Adipocyte (in vitro differentiated cells): ENCODE results near the gene ATP6V0A1.
"Not testable (repeated sequence)": the region's sequence is repeated elsewhere in the genome, so short reads cannot be mapped to it uniquely, and the experiment has no call there.

Experiments used
- DNase-seq: peaks from one replicate; pipeline ENCODE4 v3.0.0-alpha.2; 2015; ENCODE audit warnings: low read depth
- H3K27me3 ChIP-seq: replicated peaks from 2 replicates; pipeline ENCODE4 v1.7.0; 2013; ENCODE audit warnings: mild to moderate bottlenecking, low read length, moderate library complexity; ENCODE audit not compliant: control insufficient read depth, insufficient read depth
- H3K36me3 ChIP-seq: 2 replicates; pipeline ENCODE4 v1.7.0; 2013; ENCODE audit warnings: low read length, mild to moderate bottlenecking, moderate library complexity; ENCODE audit not compliant: control insufficient read depth, insufficient read depth, severe bottlenecking
- H3K4me1 ChIP-seq: 2 replicates; pipeline ENCODE4 v1.7.0; 2013; ENCODE audit warnings: mild to moderate bottlenecking, low read length, moderate library complexity; ENCODE audit not compliant: control insufficient read depth, insufficient read depth
- H3K4me3 ChIP-seq: 2 replicates; pipeline ENCODE4 v1.7.0; 2013; ENCODE audit warnings: mild to moderate bottlenecking, low read length, moderate library complexity
- H3K9ac ChIP-seq: 2 replicates; pipeline ENCODE4 v1.7.0; 2013; ENCODE audit warnings: mild to moderate bottlenecking, low read length, moderate library complexity
- H3K9me3 ChIP-seq: 2 replicates; pipeline ENCODE4 v1.7.0; 2013; ENCODE audit warnings: mild to moderate bottlenecking, low read length, moderate library complexity; ENCODE audit not compliant: control insufficient read depth

ATP6V0A1 gene

DNA sequence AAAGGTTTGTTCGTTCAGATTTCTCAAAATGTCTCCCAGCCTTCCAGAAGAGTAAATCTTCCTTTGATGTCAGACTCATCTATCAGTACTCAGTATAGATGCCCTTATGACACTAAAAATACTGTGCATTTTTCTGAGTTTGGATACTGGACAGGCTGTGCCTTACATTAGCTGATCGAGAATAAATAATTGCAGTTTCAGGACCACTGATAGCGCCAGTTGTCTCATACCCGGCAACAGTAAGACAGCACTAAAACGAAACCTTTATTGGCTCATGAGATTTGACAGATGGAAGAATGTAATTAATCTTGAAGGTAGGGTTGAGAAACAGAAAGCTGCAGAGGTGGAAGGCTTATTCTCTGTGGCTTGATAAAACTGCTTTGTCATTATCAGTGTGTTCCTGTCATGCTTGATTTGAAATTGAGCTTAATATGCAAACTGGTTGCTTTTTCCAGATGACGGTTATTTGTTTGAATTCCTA lies 1.2 kb downstream of the ATP6V0A1 start:
- no peaks in the 10 kb centered on the region for H3K27me3 ChIP-seq
- no peaks in the 10 kb centered on the region for H3K9me3 ChIP-seq
- H3K9ac ChIP-seq: peak overlapping the region; percentile 92
- H3K4me3 ChIP-seq: peak overlapping the region; percentile 98
- peaks cover 31% of the 10 kb centered on the region for H3K4me1 ChIP-seq
- peaks cover 15% of the 10 kb centered on the region for H3K36me3 ChIP-seq
- peak; percentile 78 for DNase-seq

DNA sequence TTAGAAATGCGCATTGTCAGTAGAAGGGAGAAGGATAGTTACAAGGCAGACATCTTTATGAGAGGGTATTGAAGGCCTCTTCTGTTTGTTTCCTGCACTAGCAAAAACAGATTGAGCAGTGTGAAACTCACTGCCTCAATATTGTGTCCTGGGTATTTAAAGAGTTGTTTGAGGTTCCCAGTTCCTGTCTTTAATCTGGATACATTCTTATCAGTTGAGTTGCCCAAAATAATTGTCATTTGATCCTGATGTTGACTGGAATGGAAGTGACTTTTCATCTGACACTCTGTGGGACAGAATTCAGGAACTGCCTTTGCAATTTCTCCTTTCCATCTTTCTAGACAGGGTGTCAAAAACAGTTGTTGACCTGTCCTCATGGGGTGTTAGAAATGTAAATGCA lies 1.7 kb downstream of the ATP6V0A1 start:
- Histone ChIP-seq H3K4me1 (peaks cover 31% of the 10 kb centered on the region), H3K4me3 (peak overlapping the region; percentile 98), H3K36me3 (peaks cover 15% of the 10 kb centered on the region), H3K9me3 (no peaks in the 10 kb centered on the region), H3K27me3 (no peaks in the 10 kb centered on the region), H3K9ac (peak overlapping the region; percentile 92)
- DNase-seq: peak; percentile 30

DNA sequence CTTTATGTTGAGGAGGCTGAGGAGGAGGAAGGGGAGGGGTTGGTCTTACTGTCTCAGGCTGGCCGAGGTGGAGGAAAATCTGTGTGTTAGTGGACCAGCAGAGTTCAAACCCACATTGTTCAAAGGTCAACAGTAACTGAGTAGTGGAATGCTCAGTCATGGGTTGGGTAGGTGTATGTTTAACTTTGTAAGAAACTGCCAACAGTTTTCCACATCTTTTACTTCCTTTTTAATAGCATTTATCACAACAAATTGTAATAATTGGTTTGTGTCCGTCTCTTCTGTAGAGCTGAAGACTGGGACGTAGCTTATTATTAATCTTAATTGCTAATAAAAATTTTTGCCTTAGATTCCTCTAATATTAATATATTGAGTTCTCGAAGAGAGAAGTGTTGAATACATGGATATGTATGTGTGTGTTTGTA lies 5.3 kb downstream of the ATP6V0A1 start:
- Histone ChIP-seq H3K9me3 (no peaks in the 10 kb centered on the region), H3K27me3 (no peaks in the 10 kb centered on the region), H3K4me3 (no peak overlapping the region), H3K36me3 (peaks cover 38% of the 10 kb centered on the region), H3K9ac (no peak overlapping the region), H3K4me1 (peaks cover 12% of the 10 kb centered on the region)
- DNase-seq: no peak

DNA sequence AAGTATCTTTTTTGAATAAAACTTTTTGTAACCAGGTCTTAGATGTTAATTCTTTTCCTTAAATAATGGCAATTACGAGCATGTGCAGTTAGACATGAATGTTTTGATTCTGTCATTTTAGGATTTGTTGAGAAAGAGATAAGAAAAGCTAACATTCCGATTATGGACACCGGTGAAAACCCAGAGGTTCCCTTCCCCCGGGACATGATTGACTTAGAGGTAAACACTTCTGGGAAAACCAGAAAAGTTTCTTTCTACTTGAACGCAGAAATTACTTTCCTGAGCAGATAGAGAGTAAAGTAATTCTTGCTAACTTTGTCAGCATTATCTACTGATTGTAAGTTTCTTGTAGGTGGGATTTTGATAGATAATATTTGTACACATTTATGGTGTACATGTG lies 9.2 kb downstream of the ATP6V0A1 start:
- H3K27me3 ChIP-seq: no peaks in the 10 kb centered on the region
- peaks cover 4% of the 10 kb centered on the region for H3K4me1 ChIP-seq
- no peak overlapping the region for H3K4me3 ChIP-seq
- peaks cover 56% of the 10 kb centered on the region for H3K36me3 ChIP-seq
- H3K9ac ChIP-seq: no peak overlapping the region
- no peak for DNase-seq
- no peaks in the 10 kb centered on the region for H3K9me3 ChIP-seq

- Histone ChIP-seq H3K9ac (peak overlapping the region; percentile 52), H3K36me3 (peaks cover 54% of the 10 kb centered on the region), H3K4me1 (peaks cover 20% of the 10 kb centered on the region), H3K4me3 (no peak overlapping the region), H3K9me3 (no peaks in the 10 kb centered on the region), H3K27me3 (no peaks in the 10 kb centered on the region)
- peak; percentile 79 for DNase-seq
Measured at GRCh38 chr17:42472709-42473521, 14.2 kb downstream of the ATP6V0A1 start.

GRCh38 chr17:42474276-42474675 lies 15.6 kb downstream of the ATP6V0A1 start:
- Histone ChIP-seq H3K4me3 (no peak overlapping the region), H3K27me3 (no peaks in the 10 kb centered on the region), H3K9me3 (no peaks in the 10 kb centered on the region), H3K9ac (no peak overlapping the region), H3K36me3 (peaks cover 52% of the 10 kb centered on the region), H3K4me1 (peaks cover 20% of the 10 kb centered on the region)
- DNase-seq: no peak

GRCh38 chr17:42475121-42475520 lies 16.4 kb downstream of the ATP6V0A1 start:
- no peak for DNase-seq
- H3K27me3 ChIP-seq: no peaks in the 10 kb centered on the region
- no peak overlapping the region for H3K9ac ChIP-seq
- H3K36me3 ChIP-seq: peaks cover 53% of the 10 kb centered on the region
- H3K4me1 ChIP-seq: peaks cover 20% of the 10 kb centered on the region
- no peak overlapping the region for H3K4me3 ChIP-seq
- no peaks in the 10 kb centered on the region for H3K9me3 ChIP-seq

DNA sequence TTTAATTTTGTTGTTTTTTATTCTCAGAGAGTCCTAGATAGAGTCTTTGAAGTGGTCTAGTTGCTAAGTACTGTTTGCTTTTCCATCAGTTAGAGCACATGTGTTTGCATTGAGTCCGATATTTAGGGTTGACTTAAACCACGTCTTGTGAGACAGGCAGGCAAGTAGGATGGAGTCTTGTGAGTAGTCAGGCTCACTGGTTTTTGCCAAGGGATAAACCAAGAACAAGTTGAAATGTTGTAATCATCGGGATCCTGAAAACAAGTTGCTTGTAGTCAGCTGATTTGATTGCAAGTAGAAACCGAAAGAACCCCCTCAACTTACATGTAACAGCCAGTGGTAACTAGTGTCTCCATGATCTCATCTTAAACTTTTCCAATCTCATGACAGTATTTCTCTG lies 17.2 kb downstream of the ATP6V0A1 start:
- Histone ChIP-seq H3K4me3 (no peak overlapping the region), H3K36me3 (peaks cover 53% of the 10 kb centered on the region), H3K27me3 (no peaks in the 10 kb centered on the region), H3K9me3 (no peaks in the 10 kb centered on the region), H3K9ac (no peak overlapping the region), H3K4me1 (peaks cover 20% of the 10 kb centered on the region)
- DNase-seq: no peak

DNA sequence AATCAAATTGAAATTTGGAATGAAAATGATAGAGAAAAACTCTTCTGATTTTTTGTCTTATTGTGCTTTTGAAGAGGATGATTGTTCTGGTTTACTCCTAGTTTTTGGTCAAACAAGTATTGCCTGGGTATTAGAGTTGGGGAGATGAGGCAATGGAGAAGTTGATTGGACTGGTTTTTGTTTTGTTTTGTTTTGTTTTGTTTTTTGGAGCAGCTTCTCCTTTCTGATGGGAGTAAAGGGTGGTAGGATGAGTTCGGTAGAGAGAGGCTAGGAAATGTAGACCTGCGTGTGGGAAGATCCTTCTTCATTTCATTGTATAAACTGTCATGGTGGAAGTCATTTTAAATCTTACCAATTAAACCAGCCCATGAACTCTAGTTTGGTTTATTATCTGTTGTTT lies 17.7 kb downstream of the ATP6V0A1 start:
- Histone ChIP-seq H3K36me3 (peaks cover 56% of the 10 kb centered on the region), H3K9me3 (no peaks in the 10 kb centered on the region), H3K4me1 (peaks cover 20% of the 10 kb centered on the region), H3K9ac (no peak overlapping the region), H3K27me3 (no peaks in the 10 kb centered on the region), H3K4me3 (no peak overlapping the region)
- DNase-seq: no peak

- Histone ChIP-seq H3K9me3 (no peaks in the 10 kb centered on the region), H3K4me3 (no peak overlapping the region), H3K4me1 (peaks cover 20% of the 10 kb centered on the region), H3K27me3 (no peaks in the 10 kb centered on the region), H3K36me3 (peaks cover 59% of the 10 kb centered on the region), H3K9ac (no peak overlapping the region)
- DNase-seq: no peak
Measured at GRCh38 chr17:42477173-42477572, 18.5 kb downstream of the ATP6V0A1 start.

DNA sequence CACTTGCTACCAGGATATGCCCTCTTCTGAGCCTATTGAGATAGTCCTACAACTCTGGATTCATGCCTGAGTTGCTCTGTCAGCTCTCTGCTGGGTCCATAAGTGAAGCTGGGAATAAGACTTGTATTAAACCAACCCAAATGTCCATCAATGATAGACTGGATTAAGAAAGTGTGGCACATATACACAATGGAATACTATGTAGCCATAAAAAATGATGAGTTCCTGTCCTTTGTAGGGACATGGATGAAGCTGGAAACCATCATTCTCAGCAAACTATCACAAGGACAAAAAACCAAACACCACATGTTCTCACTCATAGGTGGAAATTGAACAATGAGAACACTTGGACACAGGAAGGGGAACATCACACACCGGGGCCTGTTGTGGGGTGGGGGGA lies 19.1 kb downstream of the ATP6V0A1 start:
- not testable (repeated sequence) for DNase-seq, H3K27me3 ChIP-seq, H3K9me3 ChIP-seq, H3K9ac ChIP-seq, H3K4me3 ChIP-seq
- Histone ChIP-seq H3K36me3 (peaks cover 64% of the 10 kb centered on the region), H3K4me1 (peaks cover 17% of the 10 kb centered on the region)
